IMR-90 (cell line): ENCODE data around the gene INTS11.

Experiments used
- BHLHE40 ChIP-seq: fragments of 150-350 bp; IDR thresholded peaks from 2 replicates; pipeline ENCODE4 v1.6.1; 2016; ENCODE audit warnings: mild to moderate bottlenecking, low read depth, low read length
- CEBPB ChIP-seq: IDR thresholded peaks from 2 replicates; pipeline ENCODE4 v1.6.1; 2012; ENCODE audit warnings: low read depth, low read length, improper control_type of control experiment
- CHD1 ChIP-seq: IDR thresholded peaks from 2 replicates; pipeline ENCODE4 v1.6.1; 2012; ENCODE audit warnings: low read depth, low read length, improper control_type of control experiment
- CTCF ChIP-seq: conservative IDR thresholded peaks from 2 replicates; pipeline ENCODE4 v1.5.1; 2012; ENCODE audit warnings: mild to moderate bottlenecking, low read depth, low read length, improper control_type of control experiment
- MAZ ChIP-seq: IDR thresholded peaks from 2 replicates; pipeline ENCODE4 v1.6.1; 2012; ENCODE audit warnings: low read depth, mild to moderate bottlenecking, low read length, improper control_type of control experiment, moderate library complexity, borderline replicate concordance
- MXI1 ChIP-seq: IDR thresholded peaks from 2 replicates; pipeline ENCODE4 v1.6.1; 2012; ENCODE audit warnings: low read depth, mild to moderate bottlenecking, low read length, moderate library complexity, borderline replicate concordance
- NFE2L2 ChIP-seq: fragments of 150-350 bp; IDR thresholded peaks from 2 replicates; pipeline ENCODE4 v1.6.1; 2016; ENCODE audit warnings: low read depth, mild to moderate bottlenecking, low read length
- POLR2A ChIP-seq: IDR thresholded peaks from 2 replicates; pipeline ENCODE4 v1.6.1; 2012; ENCODE audit warnings: mild to moderate bottlenecking, low read depth, low read length
- RAD21 ChIP-seq: IDR thresholded peaks from 2 replicates; pipeline ENCODE4 v1.6.1; 2012; ENCODE audit warnings: low read length, improper control_type of control experiment
- RCOR1 ChIP-seq: IDR thresholded peaks from 2 replicates; pipeline ENCODE4 v1.6.1; 2012; ENCODE audit warnings: mild to moderate bottlenecking, low read length, improper control_type of control experiment; ENCODE audit not compliant: insufficient replicate concordance
- RFX5 ChIP-seq: IDR thresholded peaks from 2 replicates; pipeline ENCODE4 v1.8.0; 2012; ENCODE audit warnings: low read depth, mild to moderate bottlenecking, low read length, moderate library complexity
- SMC3 ChIP-seq: fragments of 150-350 bp; IDR thresholded peaks from 2 replicates; pipeline ENCODE4 v1.6.1; 2016; ENCODE audit warnings: low read depth, mild to moderate bottlenecking, antibody characterized with exemption, low read length, moderate library complexity

GRCh38 chr1:1371364-1371745 lies 46.9 kb upstream of the INTS11 start:
- TF ChIP-seq CTCF (no peak), CEBPB (no peak), RCOR1 (no peak), POLR2A (no peak), CHD1 (no peak), BHLHE40 (no peak), SMC3 (no peak), RAD21 (no peak), MAZ (no peak), NFE2L2 (no peak), MXI1 (no peak), RFX5 (no peak)
